ENCODE data around the gene VPS16.

- TF ChIP-seq CTCF (IDR thresholded peaks at IDR 0.05) (no peak), POLR2A (IDR thresholded peaks at IDR 0.05) (no peak)
Observed at GRCh38 chr20:2796011-2796660, 44.4 kb upstream of the VPS16 start.
